ENCODE data around the gene CTNNB1.

Gene CTNNB1

GRCh38 chr3:41193794-41194539, 5.3 kb upstream of the CTNNB1 start:
- no peak for FAIRE-seq

GRCh38 chr3:41194701-41195100, 4.6 kb upstream of the CTNNB1 start:
- no peak for FAIRE-seq

GRCh38 chr3:41195946-41196345, 3.4 kb upstream of the CTNNB1 start:
- no peak for FAIRE-seq

- peak; percentile 70 for FAIRE-seq
Measured at GRCh38 chr3:41196499-41197410, 2.5 kb upstream of the CTNNB1 start.

GRCh38 chr3:41198046-41198445, 1.3 kb upstream of the CTNNB1 start:
- no peak for FAIRE-seq

- no peak for FAIRE-seq
Measured at GRCh38 chr3:41198526-41198925, 779 bp upstream of the CTNNB1 start.

GRCh38 chr3:41199866-41200668, 762 bp downstream of the CTNNB1 start:
- FAIRE-seq: no peak

GRCh38 chr3:41200669-41201021, 1.3 kb downstream of the CTNNB1 start:
- no peak for FAIRE-seq

- FAIRE-seq: no peak
Measured at GRCh38 chr3:41202075-41202833, 2.9 kb downstream of the CTNNB1 start.

- peak; percentile 81 for FAIRE-seq
Measured at GRCh38 chr3:41202834-41203345, 3.6 kb downstream of the CTNNB1 start.

GRCh38 chr3:41204369-41204768, 5.1 kb downstream of the CTNNB1 start:
- FAIRE-seq: no peak

- FAIRE-seq: no peak
Measured at GRCh38 chr3:41205591-41205990, 6.3 kb downstream of the CTNNB1 start.

- FAIRE-seq: no peak
Measured at GRCh38 chr3:41207355-41207754, 8.1 kb downstream of the CTNNB1 start.

- FAIRE-seq: no peak
Measured at GRCh38 chr3:41208507-41209220, 9.4 kb downstream of the CTNNB1 start.

GRCh38 chr3:41209646-41210045, 10.3 kb downstream of the CTNNB1 start:
- no peak for FAIRE-seq

- FAIRE-seq: no peak
Measured at GRCh38 chr3:41210966-41211365, 11.7 kb downstream of the CTNNB1 start.

GRCh38 chr3:41212088-41212487, 12.8 kb downstream of the CTNNB1 start:
- FAIRE-seq: no peak

- no peak for FAIRE-seq
Measured at GRCh38 chr3:41213588-41213987, 14.3 kb downstream of the CTNNB1 start.

- no peak for FAIRE-seq
Measured at GRCh38 chr3:41216422-41216821, 17.1 kb downstream of the CTNNB1 start.

GRCh38 chr3:41216993-41217392, 17.7 kb downstream of the CTNNB1 start:
- no peak for FAIRE-seq

GRCh38 chr3:41219424-41219823, 20.1 kb downstream of the CTNNB1 start:
- no peak for FAIRE-seq

Data from G401.6 (cell line).